SK-N-DZ (cell line): ENCODE measurements around the gene BBS5. TPM values are rescaled to one million over a fixed set of nuclear protein-coding genes. Genes with fewer than 3 reads are reported as not detected.
"Not testable (repeated sequence)": the region's sequence is repeated elsewhere in the genome, so short reads cannot be mapped to it uniquely, and the experiment has no call there.

Source experiments
- DNase-seq: peaks from one replicate; pipeline ENCODE4 v3.0.0-alpha.2; 2015; ENCODE audit warnings: low spot score
- polyA plus RNA-seq, 2 experiments: library from polyadenylated mRNA; depleted of rRNA; stranded (reverse); fragments of >200 nt; gene quantifications; 2 replicates each; pipeline ENCODE4 v1.2.3, GENCODE V29; 2014

The BBS5 gene
- 5.8 and 7.1 TPM in 2 replicates for polyA plus RNA-seq (2014; cell fraction: cytosol; rRNA removed)
- polyA plus RNA-seq (2014; cell fraction: nucleus; rRNA removed) = 3.5 and 4.7 TPM in 2 replicates

DNA sequence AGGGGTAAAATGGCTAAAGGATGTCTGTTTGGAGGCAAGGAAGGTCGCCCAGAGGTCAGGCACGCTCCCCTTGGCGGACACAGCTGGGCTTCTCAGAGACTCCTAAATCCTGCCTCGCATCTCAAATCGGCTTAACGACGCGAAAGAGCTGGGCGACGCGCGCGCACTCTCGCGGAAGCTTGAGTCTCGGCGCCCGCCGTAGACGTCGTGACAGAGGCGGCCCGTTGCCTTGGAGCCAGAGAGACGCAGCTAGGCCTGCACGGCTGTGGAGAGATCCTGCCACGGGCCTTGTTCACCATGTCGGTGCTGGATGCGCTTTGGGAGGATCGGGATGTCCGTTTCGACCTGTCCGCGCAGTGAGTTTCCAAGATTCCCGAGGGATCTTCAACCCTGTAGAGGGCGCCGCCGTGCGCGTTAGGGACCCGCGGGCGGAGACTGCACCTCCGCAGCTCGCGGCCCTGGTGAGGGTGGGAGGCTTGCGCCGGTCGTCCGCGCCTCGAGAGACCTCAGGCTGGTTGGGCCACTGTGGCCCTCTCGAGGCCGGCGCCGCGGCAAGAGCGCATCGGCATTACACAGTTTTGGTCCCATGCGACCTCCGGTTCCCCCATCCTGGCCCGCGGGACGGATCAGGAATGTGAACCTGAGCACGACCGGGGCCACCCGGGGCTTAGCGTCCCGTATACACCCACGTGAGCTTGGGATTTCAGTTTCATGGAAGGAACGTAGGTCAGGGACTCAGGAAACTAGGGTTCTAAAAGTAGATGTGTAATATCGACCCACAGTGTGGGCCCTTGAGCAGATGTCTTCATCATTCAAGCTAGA, at the start of gene BBS5:
BBS5 (plus strand) TSS at position 238 of the 822 bp plus-strand sequence; CDS start at position 298, 60 bp downstream.
- peak; percentile 78 for DNase-seq

GRCh38 chr2:169431772-169432171, 47.5 kb upstream of the BBS5 start:
- not testable (repeated sequence) for DNase-seq

DNA sequence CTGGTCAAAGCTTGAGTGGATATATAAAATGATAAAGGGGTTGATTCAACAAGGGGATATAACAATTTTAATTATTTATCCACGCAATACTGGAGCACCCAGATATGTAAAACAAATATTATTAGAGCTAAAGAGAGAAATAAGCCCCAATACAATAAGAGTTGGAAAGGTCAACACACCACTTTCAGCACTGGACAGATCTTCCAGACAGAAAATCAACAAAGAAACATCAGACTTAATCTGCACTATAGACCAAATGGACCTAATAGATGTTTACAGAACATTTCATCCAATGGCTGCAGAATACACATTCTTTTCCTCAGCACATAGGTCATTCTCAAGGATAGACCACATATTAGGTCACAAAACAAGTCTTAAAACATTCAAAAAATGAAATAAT, 45.1 kb upstream of the BBS5 start:
- DNase-seq = not testable (repeated sequence)

DNA sequence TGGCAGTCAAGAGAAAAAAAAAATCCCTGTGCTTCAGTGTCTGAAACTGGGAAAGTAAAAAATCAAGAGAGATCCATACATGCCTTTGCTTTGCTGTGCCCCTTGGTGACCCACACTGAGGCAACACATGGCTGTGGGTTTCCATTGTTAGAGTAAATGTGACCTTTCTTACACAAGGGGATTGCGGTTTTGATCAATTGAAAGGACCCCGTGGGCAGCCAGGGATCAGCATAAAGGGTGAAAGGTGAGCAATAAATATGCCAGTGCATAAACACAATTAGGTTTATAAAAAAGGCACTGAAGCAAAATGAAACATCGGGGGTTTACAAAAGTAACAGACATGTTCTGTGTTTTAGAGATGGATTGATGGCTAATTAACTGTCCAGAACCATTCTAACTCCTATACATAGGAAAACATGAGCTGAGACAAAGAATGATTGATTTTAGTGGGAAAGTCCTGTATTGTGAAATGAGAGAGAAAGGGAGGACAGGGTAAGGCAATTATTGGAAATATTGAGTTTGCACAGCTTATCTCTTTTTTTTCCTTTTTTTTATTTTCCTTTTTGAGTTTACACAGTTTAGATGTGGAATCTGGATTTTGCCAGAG, 40.7 kb upstream of the BBS5 start:
- DNase-seq = no peak

DNA sequence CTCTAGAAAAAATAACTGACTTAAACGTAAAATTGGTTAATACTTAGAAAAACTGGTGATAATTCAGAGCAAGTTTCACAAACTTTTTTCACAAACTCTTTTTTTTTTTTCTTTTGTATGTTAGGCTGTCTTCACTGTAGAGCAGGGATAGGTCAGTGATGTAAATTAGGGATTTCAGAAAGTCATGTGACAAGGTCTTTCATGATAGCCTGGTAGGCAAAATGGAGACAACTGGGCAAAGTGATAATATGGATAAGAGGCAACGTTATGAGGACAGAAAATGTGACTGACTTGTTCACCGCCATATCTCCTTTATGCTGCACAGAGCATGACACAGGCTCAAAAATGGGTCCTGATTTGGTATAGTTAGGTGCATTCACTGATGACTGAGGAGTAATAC, 39.4 kb upstream of the BBS5 start:
- no peak for DNase-seq

GRCh38 chr2:169446452-169446851, 32.8 kb upstream of the BBS5 start:
- DNase-seq = no peak

DNA sequence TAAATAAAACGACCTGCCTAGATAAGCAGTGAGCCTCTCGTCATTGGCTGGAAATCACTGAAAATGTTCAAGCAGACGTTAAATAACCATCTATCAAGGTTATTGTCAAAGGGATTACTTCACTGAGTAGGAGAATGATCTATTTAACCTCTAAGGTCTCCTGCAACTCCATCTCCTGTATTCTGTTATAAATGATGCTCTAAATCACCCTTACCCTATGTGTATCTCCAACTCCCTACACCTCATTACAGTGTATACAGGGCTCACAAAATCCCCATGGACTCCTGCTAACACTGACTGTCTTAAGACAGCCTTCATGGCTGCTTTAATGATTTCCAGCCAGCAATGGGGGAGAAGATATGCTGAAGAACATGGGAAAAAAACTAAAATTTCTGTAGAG, 31.0 kb upstream of the BBS5 start:
- DNase-seq = no peak

DNA sequence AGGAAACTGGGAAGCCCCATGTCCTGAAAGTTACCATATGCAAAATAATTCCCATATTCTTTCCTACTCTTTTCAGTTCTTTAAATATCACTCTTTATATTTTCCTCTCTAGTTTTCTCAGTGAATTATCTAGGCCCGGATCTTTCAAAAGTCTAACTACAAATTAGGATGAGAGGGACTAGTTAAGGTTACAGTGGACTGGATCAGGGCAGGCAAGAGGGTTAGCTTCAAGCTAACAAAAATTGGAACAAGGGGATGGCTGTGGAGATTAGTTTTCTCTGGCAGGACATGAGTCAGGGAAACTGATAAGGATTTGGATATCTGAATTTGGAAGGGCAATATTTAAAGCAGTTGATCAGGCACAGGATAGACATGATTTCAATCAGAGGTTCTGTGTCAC, 30.4 kb upstream of the BBS5 start:
- no peak for DNase-seq

DNA sequence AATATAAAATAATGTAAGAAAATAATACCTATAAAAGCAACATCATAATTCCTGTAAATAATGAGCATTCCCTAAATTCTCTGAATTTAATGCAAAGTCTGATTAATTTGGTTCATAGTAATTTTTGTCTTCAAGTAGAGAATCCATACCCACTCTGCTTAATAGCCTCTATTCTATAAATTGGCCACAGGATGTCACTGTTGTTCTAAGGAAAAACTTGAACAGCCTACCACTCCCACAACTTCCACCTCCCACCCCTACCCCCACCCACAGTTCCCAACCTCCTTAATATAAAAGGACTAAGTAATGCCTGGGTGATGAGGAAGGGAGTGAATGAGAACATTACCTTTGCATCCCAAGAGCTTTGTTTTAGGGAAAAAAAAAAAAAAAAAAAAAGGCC, 27.2 kb upstream of the BBS5 start:
- peak; percentile 49 for DNase-seq

DNA sequence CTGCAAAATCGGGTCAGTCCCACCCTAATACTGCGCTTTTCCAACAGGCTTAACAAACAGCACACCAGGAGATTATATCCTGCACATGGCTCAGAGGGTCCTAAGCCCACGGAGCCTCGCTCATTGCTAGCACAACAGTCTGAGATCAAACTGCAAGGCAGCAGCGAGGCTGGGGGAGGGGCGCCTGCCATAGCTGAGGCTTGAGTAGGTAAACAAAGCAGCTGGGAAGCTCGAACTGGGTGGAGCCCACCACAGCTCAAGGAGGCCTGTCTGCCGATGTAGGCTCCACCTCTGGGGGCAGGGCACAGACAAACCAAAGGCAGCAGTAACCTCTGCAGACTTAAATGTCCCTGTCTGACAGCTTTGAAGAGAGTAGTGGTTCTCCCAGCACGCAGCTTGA, 26.2 kb upstream of the BBS5 start:
- DNase-seq = not testable (repeated sequence)

DNA sequence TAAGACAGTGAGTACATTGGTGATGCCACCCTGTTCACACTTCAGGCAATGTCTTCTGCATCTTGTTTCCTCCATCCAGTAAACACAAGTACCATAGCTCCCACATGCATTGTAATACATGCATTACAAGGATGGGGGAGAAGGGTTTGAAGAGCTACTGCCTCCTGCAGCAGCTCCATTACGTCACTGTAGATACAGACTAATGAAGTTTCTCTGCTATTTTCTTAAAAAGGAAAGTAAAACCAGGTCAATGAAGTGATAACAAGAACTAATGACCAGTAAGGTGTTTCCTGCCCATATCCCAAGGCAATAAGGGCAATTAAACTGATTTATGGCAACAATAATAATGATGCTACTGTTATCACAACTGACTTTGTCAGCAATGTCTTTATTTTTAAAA, 18.2 kb upstream of the BBS5 start:
- no peak for DNase-seq

DNA sequence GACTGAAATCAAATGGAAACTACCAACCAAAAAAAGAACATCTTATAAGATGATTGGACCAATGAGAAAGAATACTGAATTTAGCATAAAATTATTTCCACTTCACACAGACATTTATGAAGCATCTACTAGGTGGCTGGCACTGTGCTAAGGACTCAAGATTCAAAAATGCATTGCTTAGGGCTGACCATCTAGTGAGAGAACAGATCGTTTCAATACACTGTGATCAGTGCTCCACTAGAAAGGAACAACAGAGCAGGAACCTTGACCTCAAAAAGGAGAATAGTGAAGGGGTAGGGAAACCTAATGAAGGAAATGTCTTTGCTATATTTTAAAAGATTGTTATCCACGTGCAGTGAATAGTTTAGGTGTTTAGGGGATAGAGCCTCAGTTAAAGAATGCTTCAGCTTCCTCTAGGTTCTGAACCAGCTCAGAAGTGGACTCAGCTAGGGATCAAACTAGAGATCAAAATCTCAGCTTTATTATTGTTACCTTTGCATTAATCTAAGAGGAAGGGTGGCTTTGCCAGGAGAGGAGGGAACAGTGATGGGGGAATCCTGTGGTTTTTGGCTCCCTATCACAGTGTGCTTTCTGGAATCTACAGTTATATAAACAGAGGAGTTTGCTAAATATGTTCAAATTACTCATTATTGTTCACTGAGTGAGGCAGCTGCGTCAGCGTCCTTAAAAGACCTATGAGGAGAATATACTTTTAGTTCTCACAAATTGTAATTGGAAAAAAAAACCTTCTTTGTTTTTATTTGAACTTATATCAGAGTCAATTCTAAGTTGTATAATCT, 16.2 kb upstream of the BBS5 start:
- no peak for DNase-seq

- DNase-seq = no peak
Observed at GRCh38 chr2:169464466-169464865, 14.8 kb upstream of the BBS5 start.

DNA sequence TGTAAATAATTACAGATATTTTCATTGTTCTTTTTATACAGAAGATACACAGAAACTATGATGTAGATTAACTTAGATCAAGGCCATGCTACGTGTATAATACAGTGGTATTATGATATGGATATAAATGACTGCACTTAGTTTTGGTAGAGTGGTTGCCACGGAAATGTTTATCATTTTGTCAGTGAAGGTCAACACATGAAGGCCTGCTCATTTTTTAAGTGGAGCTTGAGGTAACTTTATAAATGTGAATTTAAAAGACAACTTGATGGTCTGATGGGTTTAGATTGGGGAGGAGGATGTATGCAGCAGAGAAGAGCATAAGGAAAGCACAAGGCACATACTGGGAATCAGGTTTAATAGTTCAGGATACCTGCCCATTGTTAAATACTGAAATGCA, 14.4 kb upstream of the BBS5 start:
- peak; percentile 49 for DNase-seq

GRCh38 chr2:169468841-169469240, 10.5 kb upstream of the BBS5 start:
- no peak for DNase-seq

DNA sequence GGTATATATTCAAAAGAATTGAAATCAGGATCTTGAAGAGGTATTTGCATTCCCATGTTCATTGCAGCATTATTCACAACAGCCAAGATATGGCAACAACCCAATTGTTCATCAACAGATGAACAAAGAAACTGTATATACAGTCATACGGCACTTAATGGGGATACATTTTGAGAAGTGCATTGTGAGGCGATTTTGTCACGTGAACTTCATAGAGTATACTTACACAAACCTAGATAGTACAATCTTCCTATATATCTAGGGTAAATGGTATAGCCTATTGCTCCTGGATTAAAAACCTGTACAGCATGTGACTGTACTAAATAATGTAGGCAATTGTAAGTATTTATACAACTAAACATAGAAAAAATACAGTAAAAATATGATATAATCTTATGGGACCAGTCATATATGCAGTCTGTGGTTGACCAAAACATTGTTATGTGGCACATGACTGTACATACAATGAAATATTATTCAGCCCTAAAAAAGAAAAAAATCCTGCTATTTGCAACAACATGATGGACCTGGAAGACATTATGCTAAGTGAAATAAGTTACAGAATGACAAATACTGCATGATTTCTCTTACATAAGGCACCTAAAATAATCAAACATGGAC, 9.2 kb upstream of the BBS5 start:
- DNase-seq = no peak

GRCh38 chr2:169472249-169472648, 7.0 kb upstream of the BBS5 start:
- DNase-seq = no peak

DNA sequence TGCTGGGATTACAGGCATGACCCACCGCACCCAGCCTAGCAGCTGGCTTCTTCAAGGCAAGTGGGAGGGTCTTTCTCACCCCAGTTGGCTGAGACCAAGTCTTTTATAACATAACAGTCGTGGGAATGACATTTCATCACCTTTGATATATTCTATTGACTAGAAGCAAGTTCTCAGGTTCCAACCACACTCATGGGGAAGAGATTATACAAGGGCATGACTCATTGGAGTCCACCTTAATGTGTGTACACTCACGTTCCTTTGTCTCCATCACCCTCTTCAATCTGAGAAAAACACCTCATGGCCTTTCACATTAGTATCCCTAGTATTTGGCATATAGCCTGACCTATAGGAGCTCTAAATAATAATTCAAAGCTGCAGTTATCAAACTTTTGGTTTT, 2.8 kb upstream of the BBS5 start:
- DNase-seq = no peak

DNA sequence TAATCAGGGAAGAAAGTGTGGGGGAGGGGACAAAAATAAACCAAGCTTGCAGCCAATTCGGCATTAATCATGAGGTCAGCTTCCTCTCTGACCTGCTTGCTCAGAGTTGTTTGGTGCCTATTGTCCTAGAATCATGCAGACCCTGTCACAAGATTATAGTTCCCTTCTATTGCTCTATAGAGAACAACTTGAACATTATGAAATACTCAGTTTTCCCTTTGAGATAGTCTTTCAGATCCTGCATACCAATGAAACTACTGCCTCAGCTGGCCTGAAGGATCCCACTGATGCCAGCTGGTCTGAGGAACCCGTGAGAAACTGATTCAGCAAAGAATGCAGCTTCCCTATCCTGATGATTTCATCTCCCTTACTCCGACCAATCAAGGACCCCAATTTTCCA, 955 bp upstream of the BBS5 start:
- DNase-seq = no peak

DNA sequence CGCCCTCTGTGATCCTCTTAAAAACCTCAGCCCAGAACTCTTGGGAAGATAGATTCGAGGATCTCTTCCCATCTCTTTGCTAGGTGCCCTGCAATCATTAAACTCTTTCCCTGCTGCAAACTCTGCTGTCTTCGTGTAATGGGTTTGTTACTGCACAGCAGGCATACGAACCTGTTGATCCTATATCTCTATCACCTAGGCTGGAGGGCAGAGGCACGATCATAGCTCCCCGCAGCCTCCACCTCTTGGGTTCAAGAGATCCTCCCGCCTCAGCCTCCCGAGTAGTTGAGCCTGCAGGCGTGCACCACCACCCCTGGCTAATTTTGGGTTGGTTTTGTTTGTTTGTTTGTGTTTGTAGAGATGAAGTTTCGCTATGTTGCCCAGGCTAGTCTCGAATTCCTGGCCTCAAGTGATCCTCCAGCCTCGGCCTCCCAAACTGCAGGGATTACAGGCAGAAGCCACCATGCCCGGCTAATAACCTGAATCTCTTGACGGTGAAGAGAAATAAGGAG, 493 bp upstream of the BBS5 start:
- no peak for DNase-seq

GRCh38 chr2:169480079-169480465, 778 bp downstream of the BBS5 start:
- DNase-seq = no peak
